DMS153 treated with DMSO at 0.1 percent for 48 hours (cell line): Measurements from ENCODE around the gene IL32.

ENCODE experiments used
- DNase-seq: peaks from one replicate; lab custom pipeline; 2025; ENCODE audit not compliant: unreplicated experiment; lab: John Stamatoyannopoulos, UW

IL32 gene

GRCh38 chr16:3113765-3114479 lies 48.5 kb downstream of the IL32 start:
- DNase-seq: no peak

- no peak for DNase-seq
Observed at GRCh38 chr16:3115003-3115402, 49.6 kb downstream of the IL32 start.

GRCh38 chr16:3115561-3115960 lies 50.1 kb downstream of the IL32 start:
- no peak for DNase-seq

- no peak for DNase-seq
Observed at GRCh38 chr16:3118204-3118790, 52.9 kb downstream of the IL32 start.

- DNase-seq: no peak
Observed at GRCh38 chr16:3118846-3119245, 53.4 kb downstream of the IL32 start.
